Activated CD8-positive, alpha-beta memory T cell treated with anti-CD3 and anti-CD28 coated beads, Interleukin-2, amount 50 U/mL, for 1 hour (primary cell): ENCODE results near the gene BACE2.
"Not testable (repeated sequence)": the region's sequence is repeated elsewhere in the genome, so short reads cannot be mapped to it uniquely, and the experiment has no call there.

Source experiments
- DNase-seq: peaks from one replicate; pipeline ENCODE4 v3.0.0-alpha.2; 2020; ENCODE audit errors: extremely low read depth

Gene BACE2

GRCh38 chr21:41215856-41216408, 48.0 kb downstream of the BACE2 start:
- DNase-seq, result no peak

GRCh38 chr21:41216486-41216885, 48.5 kb downstream of the BACE2 start:
- DNase-seq, result no peak

- DNase-seq, result no peak
Observed at GRCh38 chr21:41217671-41218385, 49.9 kb downstream of the BACE2 start.

- DNase-seq, result no peak
Observed at GRCh38 chr21:41219498-41220207, 51.7 kb downstream of the BACE2 start.

- no peak for DNase-seq
Observed at GRCh38 chr21:41220208-41220733, 52.3 kb downstream of the BACE2 start.

- no peak for DNase-seq
Observed at GRCh38 chr21:41222247-41223068, 54.5 kb downstream of the BACE2 start.

GRCh38 chr21:41226853-41227252, 58.9 kb downstream of the BACE2 start:
- DNase-seq, result no peak

GRCh38 chr21:41227357-41228005, 59.5 kb downstream of the BACE2 start:
- no peak for DNase-seq

GRCh38 chr21:41228006-41228370, 60.0 kb downstream of the BACE2 start:
- no peak for DNase-seq

- no peak for DNase-seq
Observed at GRCh38 chr21:41228492-41228891, 60.5 kb downstream of the BACE2 start.

GRCh38 chr21:41228958-41229357, 61.0 kb downstream of the BACE2 start:
- no peak for DNase-seq

GRCh38 chr21:41229509-41230248, 61.7 kb downstream of the BACE2 start:
- no peak for DNase-seq

- no peak for DNase-seq
Observed at GRCh38 chr21:41230497-41230896, 62.5 kb downstream of the BACE2 start.

- DNase-seq, result no peak
Observed at GRCh38 chr21:41231060-41231459, 63.1 kb downstream of the BACE2 start.

- DNase-seq, result no peak
Observed at GRCh38 chr21:41232013-41232412, 64.1 kb downstream of the BACE2 start.

GRCh38 chr21:41233916-41234315, 66.0 kb downstream of the BACE2 start:
- no peak for DNase-seq

- no peak for DNase-seq
Observed at GRCh38 chr21:41234569-41234968, 66.6 kb downstream of the BACE2 start.

- DNase-seq, result no peak
Observed at GRCh38 chr21:41235201-41235600, 67.2 kb downstream of the BACE2 start.

GRCh38 chr21:41236352-41236973, 68.5 kb downstream of the BACE2 start:
- no peak for DNase-seq

GRCh38 chr21:41238081-41238796, 70.3 kb downstream of the BACE2 start:
- not testable (repeated sequence) for DNase-seq
